HepG2 (cell line): ENCODE results near the gene PEPD. TPM values are rescaled to one million over a fixed set of nuclear protein-coding genes. Genes with fewer than 3 reads are reported as not detected.
A peak's percentile ranks its signal among the peaks of the same experiment; 100 is the strongest.

ENCODE experiments used
- BORCS8-MEF2B ChIP-seq: sonication (generic); formaldehyde crosslinking; IDR thresholded peaks from 2 replicates; pipeline ENCODE4 v1.8.0; 2022; ENCODE audit warnings: mild to moderate bottlenecking, missing genetic modification reagents
- HDAC1 ChIP-seq: sonication (generic); formaldehyde crosslinking; IDR thresholded peaks from 2 replicates; pipeline ENCODE4 v1.5.1; 2020; ENCODE audit warnings: mild to moderate bottlenecking, missing genetic modification reagents
- MEF2D ChIP-seq: sonication (generic); formaldehyde crosslinking; IDR thresholded peaks from 2 replicates; pipeline ENCODE4 v1.5.1; 2020; ENCODE audit warnings: mild to moderate bottlenecking, missing genetic modification reagents
- MIER2 ChIP-seq: IDR thresholded peaks from 2 replicates; pipeline ENCODE4 v1.6.1; 2016; ENCODE audit warnings: missing biosample characterization, missing genetic modification reagents
- NR2C2 ChIP-seq: sonication (generic); formaldehyde crosslinking; IDR thresholded peaks from 2 replicates; pipeline ENCODE4 v1.4.0; 2020; ENCODE audit warnings: missing genetic modification reagents, mild to moderate bottlenecking, moderate library complexity, borderline replicate concordance
- PCBP1 ChIP-seq: fragments of 200-400 bp; formaldehyde crosslinking; IDR thresholded peaks from 2 replicates; pipeline ENCODE4 v1.6.1; 2017; ENCODE audit warnings: mild to moderate bottlenecking, low read depth, low read length, borderline replicate concordance
- POLR2A ChIP-seq, 2 experiments: IDR thresholded peaks; 2 replicates each; pipeline ENCODE4 v1.6.1; 2011; ENCODE audit warnings: low read depth in 2 of 2, low read length in 2 of 2, mild to moderate bottlenecking in 1 of 2, moderate library complexity in 1 of 2; ENCODE audit not compliant: insufficient read depth in 1 of 2
- POLR2AphosphoS5 ChIP-seq: IDR thresholded peaks from 2 replicates; pipeline ENCODE4 v1.6.1; 2012; ENCODE audit warnings: low read depth, low read length
- RAD21 ChIP-seq: fragments of 450-650 bp; formaldehyde crosslinking; IDR thresholded peaks from 2 replicates; pipeline ENCODE4 v1.5.0; 2020; ENCODE audit warnings: mild to moderate bottlenecking
- SALL1 ChIP-seq: sonication (generic); formaldehyde crosslinking; IDR thresholded peaks from 2 replicates; pipeline ENCODE4 v1.8.0; 2022; ENCODE audit warnings: mild to moderate bottlenecking, missing genetic modification reagents
- SOX5 ChIP-seq: IDR thresholded peaks from 2 replicates; pipeline ENCODE4 v1.6.1; 2016; ENCODE audit warnings: borderline replicate concordance
- WIZ ChIP-seq: sonication (generic); formaldehyde crosslinking; IDR thresholded peaks from 2 replicates; pipeline ENCODE4 v1.5.1; 2020; ENCODE audit warnings: mild to moderate bottlenecking, missing genetic modification reagents
- ZNF225 ChIP-seq: sonication (generic); formaldehyde crosslinking; IDR thresholded peaks from 2 replicates; pipeline ENCODE4 v1.4.0; 2020; ENCODE audit warnings: mild to moderate bottlenecking, missing genetic modification reagents
- ZNF510 ChIP-seq: sonication (generic); formaldehyde crosslinking; IDR thresholded peaks from 2 replicates; pipeline ENCODE4 v1.4.0; 2020; ENCODE audit warnings: low read depth, mild to moderate bottlenecking, missing genetic modification reagents
- ZSCAN31 ChIP-seq: sonication (generic); formaldehyde crosslinking; IDR thresholded peaks from 2 replicates; pipeline ENCODE4 v1.5.0; 2020; ENCODE audit warnings: low read depth, mild to moderate bottlenecking, missing genetic modification reagents
- ZZZ3 ChIP-seq: sonication (generic); formaldehyde crosslinking; IDR thresholded peaks from 2 replicates; pipeline ENCODE4 v1.4.0; 2020; ENCODE audit warnings: missing genetic modification reagents, mild to moderate bottlenecking, borderline replicate concordance
- polyA plus RNA-seq, 8 experiments: library from polyadenylated mRNA; depleted of rRNA in 3 of 8; stranded (reverse) in 7 of 8; unstranded in 1 of 8; fragments of >200 nt; fragmentation: Illumina TruSeq in 4 of 8; extraction: Trizol in 4 of 8; gene quantifications; 2 replicates each; pipeline versions ENCODE4 v1.2.1 to v1.2.3, GENCODE V29; 2011 to 2016; ENCODE audit warnings: low read depth in 4 of 8, missing spikeins in 1 of 8, mixed read lengths in 1 of 8; ENCODE audit not compliant: insufficient read depth in 1 of 8
- total RNA-seq, 5 experiments: library from RNA; depleted of rRNA; stranded (reverse); fragments of >200 nt; fragmentation: Illumina TruSeq; extraction: Trizol; gene quantifications; 2 replicates each; pipeline ENCODE4 v1.2.3, GENCODE V29; 2016; ENCODE audit warnings: low read depth in 1 of 5
- TF ChIP-seq, protein P1 (sequence below): sonication (generic); formaldehyde crosslinking; IDR thresholded peaks from 2 replicates; pipeline ENCODE4 v1.4.0; 2020; ENCODE audit warnings: missing genetic modification reagents
- TF ChIP-seq, protein P2 (sequence below): sonication (generic); formaldehyde crosslinking; IDR thresholded peaks from 2 replicates; pipeline ENCODE4 v1.8.0; 2022; ENCODE audit warnings: missing genetic modification reagents, mild to moderate bottlenecking, inconsistent platforms, borderline replicate concordance
- TF ChIP-seq, protein P3 (sequence below): sonication (generic); formaldehyde crosslinking; IDR thresholded peaks from 2 replicates; pipeline ENCODE4 v1.4.0; 2020; ENCODE audit warnings: missing genetic modification reagents

The PEPD gene
- total and polyA plus RNA-seq, 2 of the 13 experiments (the other 11 are each of a cell fraction or from before 2014, with no cell fraction given) = 60.7 to 75.1 TPM

DNA sequence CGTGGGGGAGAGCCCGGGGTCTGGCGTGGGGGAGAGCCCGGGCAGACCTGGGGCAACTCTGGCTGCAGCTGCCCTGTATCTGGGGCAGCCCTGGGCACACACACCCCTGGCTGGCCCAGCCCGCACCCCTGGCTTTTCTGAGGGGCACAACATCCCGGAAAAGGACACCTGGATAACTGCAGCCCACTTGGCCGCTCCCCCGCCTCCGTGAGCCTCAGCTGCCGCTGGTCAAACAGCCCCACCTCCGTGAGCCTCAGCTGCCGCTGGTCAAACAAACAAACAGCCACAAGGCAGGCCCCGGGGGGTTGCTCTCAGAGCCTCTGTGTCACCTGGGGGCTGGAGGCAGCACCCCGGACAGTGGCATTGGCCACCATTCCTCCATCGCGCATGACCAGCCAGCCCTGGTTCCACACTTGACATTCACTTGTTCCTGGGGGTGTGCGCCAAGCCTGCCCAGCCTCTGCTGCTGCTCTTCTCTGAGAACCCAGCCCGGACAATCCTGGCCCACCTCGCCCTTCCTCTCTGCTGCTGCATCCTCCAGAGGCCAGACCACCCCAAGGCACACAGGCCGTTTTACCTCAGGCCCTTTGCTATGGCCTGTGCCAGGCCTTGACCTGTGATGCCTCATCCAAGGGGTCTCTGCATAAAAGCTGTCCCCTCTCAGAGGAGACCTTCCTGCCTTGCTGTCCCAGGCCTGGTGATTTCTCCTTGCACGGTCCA is 128.1 kb downstream of the PEPD start (continued):
- TF ChIP-seq HDAC1 (peak; percentile 16; the same call in 1 of the 2 replicates), SOX5 (CRISPR knock-in tag) (0 out of 2 replicates have a peak, but pooled peaks have one; percentile 12), MEF2D (CRISPR knock-in tag) (peak; percentile 45; the same call in 1 of the 2 replicates), WIZ (CRISPR knock-in tag) (peak; percentile 22; the same call in 1 of the 2 replicates), NR2C2 (CRISPR knock-in tag) (no peak), POLR2A (IDR thresholded peaks at IDR 0.05; ENCODE audit: insufficient read depth in 1 of 2, low read depth in 2 of 2, low read length in 2 of 2) (0 out of 4 replicates have a peak, but pooled peaks of 1 of the 2 experiments have one; percentile 44), POLR2AphosphoS5 (peak; percentile 33; the same call in 1 of the 2 replicates), SALL1 (CRISPR knock-in tag) (peak; percentile 53; the same call in 1 of the 2 replicates), ZNF510 (CRISPR knock-in tag) (no peak), BORCS8-MEF2B (CRISPR knock-in tag) (0 out of 2 replicates have a peak, but pooled peaks have one; percentile 1), RAD21 (peak; percentile 39; the same call in 1 of the 2 replicates), ZZZ3 (CRISPR knock-in tag) (no peak), MIER2 (peak; percentile 29; the same call in 1 of the 2 replicates), ZNF225 (CRISPR knock-in tag) (no peak), PCBP1 (no peak), ZSCAN31 (CRISPR knock-in tag) (no peak)
- TF ChIP-seq, protein P1, sequence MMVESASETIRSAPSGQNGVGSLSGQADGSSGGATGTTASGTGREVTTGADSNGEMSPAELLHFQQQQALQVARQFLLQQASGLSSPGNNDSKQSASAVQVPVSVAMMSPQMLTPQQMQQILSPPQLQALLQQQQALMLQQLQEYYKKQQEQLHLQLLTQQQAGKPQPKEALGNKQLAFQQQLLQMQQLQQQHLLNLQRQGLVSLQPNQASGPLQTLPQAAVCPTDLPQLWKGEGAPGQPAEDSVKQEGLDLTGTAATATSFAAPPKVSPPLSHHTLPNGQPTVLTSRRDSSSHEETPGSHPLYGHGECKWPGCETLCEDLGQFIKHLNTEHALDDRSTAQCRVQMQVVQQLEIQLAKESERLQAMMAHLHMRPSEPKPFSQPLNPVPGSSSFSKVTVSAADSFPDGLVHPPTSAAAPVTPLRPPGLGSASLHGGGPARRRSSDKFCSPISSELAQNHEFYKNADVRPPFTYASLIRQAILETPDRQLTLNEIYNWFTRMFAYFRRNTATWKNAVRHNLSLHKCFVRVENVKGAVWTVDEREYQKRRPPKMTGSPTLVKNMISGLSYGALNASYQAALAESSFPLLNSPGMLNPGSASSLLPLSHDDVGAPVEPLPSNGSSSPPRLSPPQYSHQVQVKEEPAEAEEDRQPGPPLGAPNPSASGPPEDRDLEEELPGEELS (CRISPR knock-in tag) = peak; percentile 79
- TF ChIP-seq, protein P2, sequence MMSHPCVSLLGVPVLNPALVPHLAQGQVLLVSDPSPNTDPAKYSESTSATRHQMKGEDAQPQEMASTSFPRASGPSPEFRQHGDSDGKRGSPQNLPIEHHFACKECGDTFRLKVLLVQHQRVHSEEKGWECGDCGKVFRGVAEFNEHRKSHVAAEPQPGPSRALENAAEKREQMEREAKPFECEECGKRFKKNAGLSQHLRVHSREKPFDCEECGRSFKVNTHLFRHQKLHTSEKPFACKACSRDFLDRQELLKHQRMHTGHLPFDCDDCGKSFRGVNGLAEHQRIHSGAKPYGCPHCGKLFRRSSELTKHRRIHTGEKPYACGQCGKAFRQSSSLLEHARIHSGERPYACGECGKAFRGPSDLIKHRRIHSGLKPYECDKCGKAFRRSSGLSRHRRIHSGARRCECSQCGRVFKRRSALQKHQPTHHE = 0 out of 2 replicates have a peak, but pooled peaks have one; percentile 7
- TF ChIP-seq, protein P3, sequence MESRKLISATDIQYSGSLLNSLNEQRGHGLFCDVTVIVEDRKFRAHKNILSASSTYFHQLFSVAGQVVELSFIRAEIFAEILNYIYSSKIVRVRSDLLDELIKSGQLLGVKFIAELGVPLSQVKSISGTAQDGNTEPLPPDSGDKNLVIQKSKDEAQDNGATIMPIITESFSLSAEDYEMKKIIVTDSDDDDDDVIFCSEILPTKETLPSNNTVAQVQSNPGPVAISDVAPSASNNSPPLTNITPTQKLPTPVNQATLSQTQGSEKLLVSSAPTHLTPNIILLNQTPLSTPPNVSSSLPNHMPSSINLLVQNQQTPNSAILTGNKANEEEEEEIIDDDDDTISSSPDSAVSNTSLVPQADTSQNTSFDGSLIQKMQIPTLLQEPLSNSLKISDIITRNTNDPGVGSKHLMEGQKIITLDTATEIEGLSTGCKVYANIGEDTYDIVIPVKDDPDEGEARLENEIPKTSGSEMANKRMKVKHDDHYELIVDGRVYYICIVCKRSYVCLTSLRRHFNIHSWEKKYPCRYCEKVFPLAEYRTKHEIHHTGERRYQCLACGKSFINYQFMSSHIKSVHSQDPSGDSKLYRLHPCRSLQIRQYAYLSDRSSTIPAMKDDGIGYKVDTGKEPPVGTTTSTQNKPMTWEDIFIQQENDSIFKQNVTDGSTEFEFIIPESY (CRISPR knock-in tag) = 0 out of 2 replicates have a peak, but pooled peaks have one; percentile 10
